NT2/D1 (cell line): ENCODE data around the gene CLEC2B.

Source experiments
- SUZ12 ChIP-seq: IDR thresholded peaks from 2 replicates; pipeline ENCODE4 v1.6.1; 2011; ENCODE audit not compliant: insufficient read length, insufficient read depth; ENCODE audit errors: extremely low read depth
- ZNF274 ChIP-seq: IDR thresholded peaks from 2 replicates; pipeline ENCODE4 v1.6.1; 2011; ENCODE audit warnings: mild to moderate bottlenecking, low read depth, low read length

GRCh38 chr12:9843407-9843806 lies 25.7 kb downstream of the CLEC2B start:
- TF ChIP-seq ZNF274, result no peak
- TF ChIP-seq SUZ12, result no peak
